Measurements from ENCODE around the gene CFAP298. TPM values are rescaled to one million over a fixed set of nuclear protein-coding genes. Genes with fewer than 3 reads are reported as not detected.

The CFAP298 gene
- total and polyA plus RNA-seq, 2 of the 13 experiments (the other 11 are each of a cell fraction or from before 2014, with no cell fraction given), result 21.2 to 62.2 TPM

DNA sequence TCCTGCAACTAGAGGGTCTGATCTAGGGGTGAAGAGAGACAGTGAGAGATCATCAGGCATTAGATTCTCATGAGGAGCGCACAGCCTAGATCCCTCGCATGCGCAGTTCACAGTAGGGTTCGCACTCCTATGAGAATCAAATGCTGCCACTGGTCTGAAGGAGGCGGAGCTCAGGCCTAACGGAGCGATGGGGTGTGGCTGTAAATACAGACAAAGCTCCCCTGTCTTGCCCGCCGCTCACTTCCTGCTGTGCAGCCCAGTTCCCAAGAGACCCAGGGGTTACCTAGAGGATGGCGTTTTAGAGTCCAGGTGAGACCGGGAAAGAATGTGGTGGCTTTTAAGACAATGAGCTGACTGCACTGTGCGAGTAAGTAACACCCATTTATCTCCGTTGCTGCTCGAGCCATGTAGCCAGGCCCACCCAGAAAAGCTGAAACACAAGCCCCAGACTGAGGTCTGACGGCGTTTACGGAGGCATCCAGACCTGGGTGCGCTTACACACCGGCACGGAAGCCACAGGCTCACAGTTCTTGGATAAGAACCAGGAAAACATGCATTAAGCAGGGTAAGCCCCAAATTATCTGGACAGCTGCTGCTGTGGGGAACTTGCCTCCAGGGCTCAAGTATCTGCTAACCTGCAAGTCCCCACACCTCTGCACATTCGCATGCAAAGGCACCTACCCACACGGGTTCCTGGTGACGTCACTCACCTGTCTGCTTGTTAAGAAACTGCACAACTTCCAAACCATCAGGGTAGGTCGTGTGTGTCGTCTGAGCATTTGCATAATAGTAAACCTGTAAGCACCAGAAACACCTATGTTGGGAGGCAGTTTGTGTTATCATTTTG lies 39.4 kb downstream of the CFAP298 start:
- 10% methylated on average over 11 of the region's 25 CpGs for WGBS (ENCODE audit: low lambda C conversion rate)
- peak overlapping the region; percentile 92 for H2AFZ ChIP-seq (ENCODE audit: low read length)
- peak; percentile 95 for TF ChIP-seq CREB1 (IDR thresholded peaks at IDR 0.05)
- TF ChIP-seq CREB1 (CRISPR knock-in tag; IDR thresholded peaks at IDR 0.05), result no peak
- peak; percentile 92 for TF ChIP-seq ATF7 (IDR thresholded peaks at IDR 0.05)
- 0 out of 2 replicates have a peak, but pooled peaks have one; percentile 5 for TF ChIP-seq ATF7 (CRISPR knock-in tag; IDR thresholded peaks at IDR 0.05)
- TF ChIP-seq ZFX (CRISPR knock-in tag; IDR thresholded peaks at IDR 0.05; ENCODE audit: low read depth), result peak; percentile 52
- TF ChIP-seq, protein P1, sequence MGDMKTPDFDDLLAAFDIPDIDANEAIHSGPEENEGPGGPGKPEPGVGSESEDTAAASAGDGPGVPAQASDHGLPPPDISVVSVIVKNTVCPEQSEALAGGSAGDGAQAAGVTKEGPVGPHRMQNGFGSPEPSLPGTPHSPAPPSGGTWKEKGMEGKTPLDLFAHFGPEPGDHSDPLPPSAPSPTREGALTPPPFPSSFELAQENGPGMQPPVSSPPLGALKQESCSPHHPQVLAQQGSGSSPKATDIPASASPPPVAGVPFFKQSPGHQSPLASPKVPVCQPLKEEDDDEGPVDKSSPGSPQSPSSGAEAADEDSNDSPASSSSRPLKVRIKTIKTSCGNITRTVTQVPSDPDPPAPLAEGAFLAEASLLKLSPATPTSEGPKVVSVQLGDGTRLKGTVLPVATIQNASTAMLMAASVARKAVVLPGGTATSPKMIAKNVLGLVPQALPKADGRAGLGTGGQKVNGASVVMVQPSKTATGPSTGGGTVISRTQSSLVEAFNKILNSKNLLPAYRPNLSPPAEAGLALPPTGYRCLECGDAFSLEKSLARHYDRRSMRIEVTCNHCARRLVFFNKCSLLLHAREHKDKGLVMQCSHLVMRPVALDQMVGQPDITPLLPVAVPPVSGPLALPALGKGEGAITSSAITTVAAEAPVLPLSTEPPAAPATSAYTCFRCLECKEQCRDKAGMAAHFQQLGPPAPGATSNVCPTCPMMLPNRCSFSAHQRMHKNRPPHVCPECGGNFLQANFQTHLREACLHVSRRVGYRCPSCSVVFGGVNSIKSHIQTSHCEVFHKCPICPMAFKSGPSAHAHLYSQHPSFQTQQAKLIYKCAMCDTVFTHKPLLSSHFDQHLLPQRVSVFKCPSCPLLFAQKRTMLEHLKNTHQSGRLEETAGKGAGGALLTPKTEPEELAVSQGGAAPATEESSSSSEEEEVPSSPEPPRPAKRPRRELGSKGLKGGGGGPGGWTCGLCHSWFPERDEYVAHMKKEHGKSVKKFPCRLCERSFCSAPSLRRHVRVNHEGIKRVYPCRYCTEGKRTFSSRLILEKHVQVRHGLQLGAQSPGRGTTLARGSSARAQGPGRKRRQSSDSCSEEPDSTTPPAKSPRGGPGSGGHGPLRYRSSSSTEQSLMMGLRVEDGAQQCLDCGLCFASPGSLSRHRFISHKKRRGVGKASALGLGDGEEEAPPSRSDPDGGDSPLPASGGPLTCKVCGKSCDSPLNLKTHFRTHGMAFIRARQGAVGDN (CRISPR knock-in tag; IDR thresholded peaks at IDR 0.05), result peak; percentile 45
- no peak for TF ChIP-seq ZBTB7B (CRISPR knock-in tag; IDR thresholded peaks at IDR 0.05)
- 0 out of 2 replicates have a peak, but pooled peaks have one; percentile 48 for TF ChIP-seq HES4 (CRISPR knock-in tag; IDR thresholded peaks at IDR 0.05; ENCODE audit: borderline replicate concordance)
- peak; percentile 30; the same call in 1 of the 2 replicates for TF ChIP-seq ZNF501 (CRISPR knock-in tag; IDR thresholded peaks at IDR 0.05)
- peak; percentile 53; the same call in 1 of the 2 replicates for TF ChIP-seq POLR2AphosphoS5 (IDR thresholded peaks at IDR 0.05; ENCODE audit: low read depth, low read length)
- TF ChIP-seq SAP130 (CRISPR knock-in tag; IDR thresholded peaks at IDR 0.05; ENCODE audit: low read depth), result peak; percentile 44
- no peak for TF ChIP-seq ZNF383 (CRISPR knock-in tag; IDR thresholded peaks at IDR 0.05; ENCODE audit: borderline replicate concordance)
- 0 out of 2 replicates have a peak, but pooled peaks have one; percentile 40 for TF ChIP-seq KLF12 (CRISPR knock-in tag; IDR thresholded peaks at IDR 0.05; ENCODE audit: borderline replicate concordance)
- TF ChIP-seq, protein P2, sequence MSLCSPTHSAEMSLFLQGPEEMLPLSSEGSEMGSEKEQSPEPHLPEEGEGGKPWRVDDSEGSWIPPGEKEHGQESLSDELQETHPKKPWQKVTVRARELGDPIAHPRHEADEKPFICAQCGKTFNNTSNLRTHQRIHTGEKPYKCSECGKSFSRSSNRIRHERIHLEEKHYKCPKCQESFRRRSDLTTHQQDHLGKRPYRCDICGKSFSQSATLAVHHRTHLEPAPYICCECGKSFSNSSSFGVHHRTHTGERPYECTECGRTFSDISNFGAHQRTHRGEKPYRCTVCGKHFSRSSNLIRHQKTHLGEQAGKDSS (CRISPR knock-in tag; IDR thresholded peaks at IDR 0.05; ENCODE audit: borderline replicate concordance, low read depth), result peak; percentile 56; the same call in 1 of the 2 replicates
- TF ChIP-seq SSRP1 (CRISPR knock-in tag; IDR thresholded peaks at IDR 0.05), result no peak
- TF ChIP-seq ZFY (CRISPR knock-in tag; IDR thresholded peaks at IDR 0.05), result 0 out of 2 replicates have a peak, but pooled peaks have one; percentile 35
- TF ChIP-seq NFYB (CRISPR knock-in tag; IDR thresholded peaks at IDR 0.05), result no peak
- TF ChIP-seq ZSCAN22 (CRISPR knock-in tag; IDR thresholded peaks at IDR 0.05), result no peak
- TF ChIP-seq, protein P3, sequence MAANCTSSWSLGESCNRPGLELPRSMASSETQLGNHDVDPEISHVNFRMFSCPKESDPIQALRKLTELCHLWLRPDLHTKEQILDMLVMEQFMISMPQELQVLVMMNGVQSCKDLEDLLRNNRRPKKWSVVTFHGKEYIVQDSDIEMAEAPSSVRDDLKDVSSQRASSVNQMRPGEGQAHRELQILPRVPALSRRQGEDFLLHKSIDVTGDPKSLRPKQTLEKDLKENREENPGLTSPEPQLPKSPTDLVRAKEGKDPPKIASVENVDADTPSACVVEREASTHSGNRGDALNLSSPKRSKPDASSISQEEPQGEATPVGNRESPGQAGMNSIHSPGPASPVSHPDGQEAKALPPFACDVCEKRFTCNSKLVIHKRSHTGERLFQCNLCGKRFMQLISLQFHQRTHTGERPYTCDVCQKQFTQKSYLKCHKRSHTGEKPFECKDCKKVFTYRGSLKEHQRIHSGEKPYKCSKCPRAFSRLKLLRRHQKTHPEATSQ (CRISPR knock-in tag; IDR thresholded peaks at IDR 0.05; ENCODE audit: borderline replicate concordance), result 0 out of 2 replicates have a peak, but pooled peaks have one; percentile 34

More for the DNA sequence above, 39.4 kb downstream of the CFAP298 start:
- H3K27me3 ChIP-seq (ENCODE audit: control insufficient read depth in 1 of 2, insufficient read depth in 2 of 2, low read length in 2 of 2), result no peaks in the 10 kb centered on the region
- no peaks in the 10 kb centered on the region for H3K36me3 ChIP-seq (replicated peaks in 1 of 2; ENCODE audit: control insufficient read depth in 1 of 2, insufficient read depth in 2 of 2, low read length in 2 of 2)
- intact Hi-C loops (cut with micrococcal nuclease; ENCODE audit: unreplicated experiment), result no loop called here
- ChIA-PET CTCF (ENCODE audit: low intra/inter-chr PET ratio, low total read pairs) (no interaction called here), POLR2A (interaction anchor here (0.8 to 1.3 kb wide), 8 partner anchors 9 to 180 kb away, joined by 3 to 9 read pairs (median 4); partner anchors contain the start of genes CFAP298 and URB1)
- FAIRE-seq (no peak), DNase-seq (ENCODE audit: low spot score) (peak; percentile 71), ATAC-seq (peak; percentile 70)
- peak overlapping the region; percentile 5 for H3K27ac ChIP-seq (ENCODE audit: extremely low read length, insufficient read depth, low read length)
- peak overlapping the region; percentile 74 for H3K4me2 ChIP-seq (ENCODE audit: low read depth, low read length)
- H3K4me1 ChIP-seq (ENCODE audit: insufficient read depth, low read length), result peaks cover 36% of the 10 kb centered on the region
- no peaks in the 10 kb centered on the region for H4K20me1 ChIP-seq (ENCODE audit: insufficient read depth, low read length)
- H3K9me3 ChIP-seq (ENCODE audit: low read length), result no peaks in the 10 kb centered on the region
- H3K4me3 ChIP-seq (replicated peaks in 1 of 3; ENCODE audit: insufficient read depth in 1 of 3, low read depth in 2 of 3, low read length in 3 of 3), result peak overlapping the region; percentile 34 to 64 (median 44); a peak in 5 of 6 replicates
- H3K79me2 ChIP-seq (ENCODE audit: insufficient read depth, low read length), result no peaks in the 10 kb centered on the region
- H3K9ac ChIP-seq (ENCODE audit: insufficient read depth, low read depth, low read length), result peak overlapping the region; percentile 56
- in situ Hi-C loops (cut with HindIII; ENCODE audit: extremely low pct_ligation_motif_present, low pct_unique_long_range_greater_than_20kb), result no loop called here
- BruUV-seq (replicated peaks), result TSS peak; percentile 87

Data from HepG2 (cell line).